OCI-LY7 (cell line): ENCODE results near the gene DCTN5. TPM values are rescaled to one million over a fixed set of nuclear protein-coding genes. Genes with fewer than 3 reads are reported as not detected.
A peak's percentile ranks its signal among the peaks of the same experiment; 100 is the strongest.

Experiments used
- Bru-seq: library from RNA; stranded (reverse); fragments of 400-500 nt; gene quantifications from one replicate; lab custom pipeline; 2021; lab: Mats Ljungman, UMichigan
- BruChase-seq, 2 experiments: library from RNA; stranded (reverse); fragments of 400-500 nt; gene quantifications; one replicate each; lab custom pipeline; 2021; lab: Mats Ljungman, UMichigan
- BruUV-seq: library from RNA; stranded (reverse); fragments of 400-500 nt; replicated peaks from 2 replicates; lab custom pipeline; 2021; lab: Mats Ljungman, UMichigan
- CTCF ChIA-PET: fragments of 300-600 bp; sonication (Branson Sonifier 250); formaldehyde crosslinking; loops from one replicate; lab custom pipeline; 2022; ENCODE audit warnings: antibody characterized with exemption; ENCODE audit not compliant: unreplicated experiment; lab: Charles Lee
- POLR2A ChIA-PET: fragments of 300-600 bp; sonication (Branson Sonifier 250); formaldehyde crosslinking; loops from one replicate; lab custom pipeline; 2022; ENCODE audit warnings: antibody characterized with exemption; lab: Charles Lee
- DNase-seq: peaks from one replicate; pipeline ENCODE4 v3.0.0-alpha.2; 2015; ENCODE audit warnings: low spot score
- H2AFZ ChIP-seq: fragments of 200-600 bp; sonication (generic), shearing (Covaris generic); 2 replicates; pipeline ENCODE4 v1.6.1; 2014; ENCODE audit warnings: mild to moderate bottlenecking, antibody characterized with exemption, low read length, moderate library complexity
- H3K27ac ChIP-seq: fragments of 200-600 bp; sonication (generic); 2 replicates; pipeline ENCODE4 v1.5.1; 2014; ENCODE audit warnings: mixed run types, low read depth, mild to moderate bottlenecking, moderate library complexity, low read length, inconsistent platforms; ENCODE audit not compliant: poor library complexity, severe bottlenecking
- H3K36me3 ChIP-seq: fragments of 200-600 bp; sonication (generic); 2 replicates; pipeline ENCODE4 v1.6.1; 2014; ENCODE audit warnings: mild to moderate bottlenecking, antibody characterized with exemption, low read length, moderate library complexity, mixed read lengths; ENCODE audit not compliant: insufficient read depth
- H3K4me1 ChIP-seq: fragments of 200-600 bp; sonication (generic); 2 replicates; pipeline ENCODE4 v1.5.1; 2014; ENCODE audit warnings: mild to moderate bottlenecking, low read length; ENCODE audit not compliant: insufficient read depth, poor library complexity, severe bottlenecking
- H3K4me2 ChIP-seq: fragments of 200-600 bp; sonication (generic); 2 replicates; pipeline ENCODE4 v1.6.1; 2014; ENCODE audit warnings: mild to moderate bottlenecking, low read length
- H3K4me3 ChIP-seq: fragments of 200-600 bp; sonication (generic); 2 replicates; pipeline ENCODE4 v1.5.1; 2014; ENCODE audit warnings: mild to moderate bottlenecking, low read depth, low read length; ENCODE audit not compliant: poor library complexity, severe bottlenecking
- H3K79me2 ChIP-seq: fragments of 200-600 bp; sonication (generic); 2 replicates; pipeline ENCODE4 v1.6.1; 2016; ENCODE audit warnings: low read depth, mild to moderate bottlenecking, low read length, moderate library complexity, mixed read lengths; ENCODE audit not compliant: insufficient read depth
- H3K9me2 ChIP-seq: fragments of 200-600 bp; sonication (generic); 2 replicates; pipeline ENCODE4 v1.6.1; 2016; ENCODE audit warnings: mild to moderate bottlenecking, low read length, mixed read lengths; ENCODE audit not compliant: insufficient read depth
- H3K9me3 ChIP-seq: fragments of 200-600 bp; sonication (generic); 2 replicates; pipeline ENCODE4 v1.6.1; 2014; ENCODE audit warnings: mild to moderate bottlenecking, mixed run types, low read length, mixed read lengths
- H4K20me1 ChIP-seq: fragments of 200-600 bp; sonication (generic); 2 replicates; pipeline ENCODE4 v1.6.1; 2014; ENCODE audit warnings: mild to moderate bottlenecking, antibody characterized with exemption, low read length, moderate library complexity, mixed read lengths; ENCODE audit not compliant: insufficient read depth
- CTCF ChIP-seq: fragments of 200-600 bp; sonication (generic); conservative IDR thresholded peaks from 2 replicates; pipeline ENCODE4 v1.5.1; 2014; ENCODE audit warnings: mild to moderate bottlenecking, antibody characterized with exemption, low read length, moderate library complexity, mixed read lengths
- EZH2phosphoT487 ChIP-seq: fragments of 200-600 bp; sonication (generic); IDR thresholded peaks from 2 replicates; pipeline ENCODE4 v1.6.1; 2018; ENCODE audit warnings: low read depth, borderline replicate concordance, mild to moderate bottlenecking, mixed run types, antibody characterized with exemption, low read length, moderate library complexity, mixed read lengths
- intact Hi-C: fragments of 100-400 bp; cut with micrococcal nuclease; formaldehyde crosslinking; loops from one replicate; pipeline ENCODE4 v1.10.0; 2022; ENCODE audit not compliant: unreplicated experiment
- long read RNA-seq: library from polyadenylated mRNA; stranded (forward); transcript quantifications from one replicate; pipeline ENCODE4 v2.0.0, GENCODE V29; 2022
- total RNA-seq, 2 experiments: library from RNA; depleted of rRNA in 1 of 2; stranded (reverse); fragments of >200 nt in 1 of 2; shearing (Covaris generic) in 1 of 2; gene quantifications; 2 replicates each; pipeline ENCODE4 v1.2.3, GENCODE V29; 2014 to 2022

The DCTN5 gene
- total RNA-seq (2014; rRNA removed; shearing (Covaris generic)): 37.3 and 42.9 TPM in 2 replicates
- total RNA-seq (2022): 88.2 and 89.6 TPM in 2 replicates
- Bru-seq, nascent RNA: percentile 87 among the genes with signal in this experiment
- percentile 87 among the genes with signal in this experiment for BruChase-seq, experiment 1, labeled RNA remaining after a 6-hour chase
- BruChase-seq, experiment 2, labeled RNA remaining after a 2-hour chase: percentile 91 among the genes with signal in this experiment
- long read RNA-seq, full-length matches to known transcripts: 116 of 137 reads
- long read RNA-seq, partial matches to known transcripts: 7 of 137 reads
- long read RNA-seq, other reads (novel, unspliced or antisense): 14 of 137 reads

DNA sequence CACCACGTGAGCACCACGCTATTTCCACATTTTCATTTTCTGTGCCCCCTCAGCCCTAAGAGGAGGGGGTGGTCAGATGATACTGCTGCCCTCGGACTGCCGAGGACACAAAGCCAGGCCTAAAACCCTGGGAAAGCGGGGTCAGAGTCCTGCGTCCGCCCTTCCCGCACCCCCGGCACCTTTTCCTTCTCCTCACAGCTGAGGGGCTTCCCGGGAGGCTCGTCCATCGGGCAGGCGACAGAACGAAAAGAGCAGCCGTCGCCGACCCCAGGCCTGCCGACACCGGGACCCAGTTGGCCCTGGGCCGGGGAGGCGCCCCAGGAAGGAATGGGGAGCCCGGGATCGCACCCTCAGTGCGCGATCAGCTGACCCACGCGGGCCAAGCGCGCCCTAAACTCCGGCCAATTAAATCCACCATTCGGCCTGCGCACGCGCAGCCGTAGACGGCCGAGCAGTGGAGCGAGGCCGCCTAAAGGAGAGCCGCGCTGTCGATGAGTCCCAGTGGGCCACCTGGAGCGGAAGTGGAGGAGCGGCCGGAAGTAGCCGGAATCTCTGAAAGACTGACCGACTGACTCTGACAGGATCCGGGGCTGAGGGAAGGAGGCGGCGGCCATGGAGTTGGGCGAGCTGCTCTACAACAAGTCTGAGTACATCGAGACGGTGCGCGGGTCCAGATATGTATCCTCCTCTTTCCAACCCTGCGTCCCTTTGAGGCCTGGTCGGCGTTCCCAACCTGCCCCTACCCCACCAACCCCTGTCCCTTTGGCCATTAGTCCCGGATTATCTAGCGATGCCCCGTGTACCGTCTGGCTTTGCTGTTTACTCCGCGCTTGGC lies at the start of gene DCTN5, which contains the start of gene PALB2:
DCTN5 (plus strand) TSS at position 536 of the 835 bp plus-strand sequence; CDS start at position 613, 77 bp downstream.
PALB2 (minus strand) TSS at position 380 of the 835 bp plus-strand sequence; CDS start at position 227, 153 bp downstream.
- peaks cover 5% of the 10 kb centered on the region; the same call in 1 of the 2 replicates for H4K20me1 ChIP-seq
- DNase-seq: peak; percentile 96
- peaks cover 49% of the 10 kb centered on the region for H3K36me3 ChIP-seq
- BruUV-seq: no TSS peak
- intact Hi-C loops: loop anchor here (1.0 to 2.0 kb wide), 2 partner anchors 38 to 84 kb away; partner anchors contain the start of genes EARS2, PLK1 and UBFD1
- H3K79me2 ChIP-seq: peaks cover 51% of the 10 kb centered on the region
- peak within 1 kb of the TSS; percentile 91 for H3K4me3 ChIP-seq
- ChIA-PET CTCF (interaction anchor here (0.6 kb wide), 1 partner anchor 37 kb away, joined by 4 read pairs; no protein-coding TSS in a partner anchor), POLR2A (interaction anchor here (0.6 kb wide), 1 partner anchor 488 kb away, joined by 4 read pairs; no protein-coding TSS in a partner anchor)
- no peaks in the 10 kb centered on the region for H3K9me2 ChIP-seq
- TF ChIP-seq EZH2phosphoT487: no peak
- H2AFZ ChIP-seq: peak within 1 kb of the TSS; percentile 89
- peak within 1 kb of the TSS; percentile 74 for H3K27ac ChIP-seq
- H3K4me2 ChIP-seq: peak within 1 kb of the TSS; percentile 87
- H3K9me3 ChIP-seq: no peaks in the 10 kb centered on the region
- H3K4me1 ChIP-seq: peaks cover 17% of the 10 kb centered on the region

DNA sequence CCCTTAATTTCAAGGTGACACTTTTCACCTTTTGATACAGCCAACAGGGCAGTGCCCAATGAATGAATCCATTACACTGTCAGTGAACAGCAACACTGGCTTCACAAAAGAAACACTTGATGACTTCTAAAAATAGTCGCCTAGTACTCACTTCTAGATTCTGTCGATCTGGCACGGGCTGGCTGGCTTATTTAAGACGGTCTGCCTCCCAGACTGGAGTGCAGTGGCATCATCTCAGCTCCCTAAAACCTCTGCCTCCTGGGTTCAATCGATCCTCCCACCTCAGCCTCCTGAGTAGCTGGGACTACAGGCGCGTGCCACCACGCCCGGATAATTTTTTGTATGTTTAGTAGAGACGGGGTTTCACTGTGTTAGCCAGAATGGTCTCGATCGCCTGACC lies 47.1 kb upstream of the DCTN5 start:
- TF ChIP-seq CTCF (no peak), EZH2phosphoT487 (no peak)
- H3K4me1 ChIP-seq: peaks cover 21% of the 10 kb centered on the region
- H3K9me3 ChIP-seq: no peaks in the 10 kb centered on the region
- no peak overlapping the region for H2AFZ ChIP-seq
- ChIA-PET POLR2A (no interaction called here), CTCF (no interaction called here)
- no peak for DNase-seq
- no peak overlapping the region for H3K4me3 ChIP-seq
- peaks cover 59% of the 10 kb centered on the region for H3K36me3 ChIP-seq
- H3K4me2 ChIP-seq: no peak overlapping the region
- BruUV-seq: no TSS peak
- intact Hi-C loops: no loop called here
- no peak overlapping the region for H3K27ac ChIP-seq
- H3K9me2 ChIP-seq: no peaks in the 10 kb centered on the region
- peaks cover 68% of the 10 kb centered on the region for H3K79me2 ChIP-seq
- H4K20me1 ChIP-seq: peaks cover 7% of the 10 kb centered on the region; the same call in 1 of the 2 replicates
